Osteocyte (in vitro differentiated cells): Measurements from ENCODE around the gene ADAMTS3. TPM values are rescaled to one million over a fixed set of nuclear protein-coding genes. Genes with fewer than 3 reads are reported as not detected.

Experiments used
- DNase-seq: peaks from one replicate; pipeline ENCODE4 v3.0.0; 2021; ENCODE audit warnings: mixed read lengths; ENCODE audit not compliant: unreplicated experiment; ENCODE audit errors: extremely low spot score
- H3K27ac Mint-ChIP-seq: one replicate; pipeline ENCODE4 v1.8.0; 2021; ENCODE audit warnings: mild to moderate bottlenecking, mixed read lengths; ENCODE audit not compliant: unreplicated experiment
- H3K27me3 Mint-ChIP-seq: one replicate; pipeline ENCODE4 v1.8.0; 2021; ENCODE audit warnings: mixed read lengths; ENCODE audit not compliant: unreplicated experiment
- H3K36me3 Mint-ChIP-seq: one replicate; pipeline ENCODE4 v1.8.0; 2021; ENCODE audit warnings: mixed read lengths; ENCODE audit not compliant: unreplicated experiment
- H3K4me1 Mint-ChIP-seq: one replicate; pipeline ENCODE4 v1.8.0; 2021; ENCODE audit warnings: mixed read lengths; ENCODE audit not compliant: unreplicated experiment
- H3K4me3 Mint-ChIP-seq: one replicate; pipeline ENCODE4 v1.8.0; 2021; ENCODE audit warnings: mild to moderate bottlenecking, moderate library complexity, mixed read lengths; ENCODE audit not compliant: unreplicated experiment
- H3K9me3 Mint-ChIP-seq: one replicate; pipeline ENCODE4 v1.8.0; 2021; ENCODE audit warnings: mixed read lengths; ENCODE audit not compliant: unreplicated experiment
- CTCF ChIP-seq: fragments of 200-600 bp; sonication (generic); IDR thresholded peaks from 2 replicates; pipeline ENCODE4 v1.5.0; 2021; ENCODE audit warnings: antibody characterized with exemption, mild to moderate bottlenecking, moderate library complexity
- total RNA-seq: library from RNA; stranded (reverse); gene quantifications from 2 replicates; pipeline ENCODE4 v1.2.1, GENCODE V29; 2021

The ADAMTS3 gene
- total RNA-seq, 1 donor from 2014 or later, result 1.4 TPM

- Mint-ChIP-seq H3K36me3 (no peaks in the 10 kb centered on the region), H3K27me3 (no peaks in the 10 kb centered on the region), H3K4me3 (no peak overlapping the region), H3K9me3 (no peaks in the 10 kb centered on the region), H3K4me1 (peaks cover 45% of the 10 kb centered on the region), H3K27ac (peak overlapping the region; percentile 82)
- no peak for TF ChIP-seq CTCF
- DNase-seq, result no peak
Observed at GRCh38 chr4:72311291-72311690, 257.7 kb downstream of the ADAMTS3 start.

DNA sequence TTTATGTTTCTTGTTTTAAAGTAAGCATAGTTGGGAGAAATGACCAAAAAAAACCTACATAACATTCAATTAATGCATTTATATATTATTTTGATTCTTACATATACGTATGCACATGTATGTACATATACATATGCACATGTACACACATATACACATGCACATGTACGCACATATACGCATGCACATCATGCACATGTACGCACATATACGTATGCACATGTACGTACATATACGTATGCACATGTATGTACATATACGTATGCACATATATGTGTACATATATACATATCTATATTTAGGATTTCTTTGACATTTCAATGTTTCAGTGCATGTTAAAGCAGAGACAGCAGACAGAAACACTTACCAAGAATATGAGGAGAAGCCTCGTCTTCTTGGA lies 263.4 kb downstream of the ADAMTS3 start:
- H3K4me3 Mint-ChIP-seq, result no peak overlapping the region
- H3K36me3 Mint-ChIP-seq, result no peaks in the 10 kb centered on the region
- H3K4me1 Mint-ChIP-seq, result no peaks in the 10 kb centered on the region
- DNase-seq, result no peak
- H3K9me3 Mint-ChIP-seq, result no peaks in the 10 kb centered on the region
- TF ChIP-seq CTCF, result no peak
- H3K27me3 Mint-ChIP-seq, result no peaks in the 10 kb centered on the region
- H3K27ac Mint-ChIP-seq, result no peak overlapping the region

- no peak for DNase-seq
- Mint-ChIP-seq H3K27me3 (no peaks in the 10 kb centered on the region), H3K4me1 (no peaks in the 10 kb centered on the region), H3K27ac (no peak overlapping the region), H3K36me3 (no peaks in the 10 kb centered on the region), H3K9me3 (no peaks in the 10 kb centered on the region), H3K4me3 (no peak overlapping the region)
- no peak for TF ChIP-seq CTCF
Observed at GRCh38 chr4:72305080-72305479, 263.9 kb downstream of the ADAMTS3 start.

DNA sequence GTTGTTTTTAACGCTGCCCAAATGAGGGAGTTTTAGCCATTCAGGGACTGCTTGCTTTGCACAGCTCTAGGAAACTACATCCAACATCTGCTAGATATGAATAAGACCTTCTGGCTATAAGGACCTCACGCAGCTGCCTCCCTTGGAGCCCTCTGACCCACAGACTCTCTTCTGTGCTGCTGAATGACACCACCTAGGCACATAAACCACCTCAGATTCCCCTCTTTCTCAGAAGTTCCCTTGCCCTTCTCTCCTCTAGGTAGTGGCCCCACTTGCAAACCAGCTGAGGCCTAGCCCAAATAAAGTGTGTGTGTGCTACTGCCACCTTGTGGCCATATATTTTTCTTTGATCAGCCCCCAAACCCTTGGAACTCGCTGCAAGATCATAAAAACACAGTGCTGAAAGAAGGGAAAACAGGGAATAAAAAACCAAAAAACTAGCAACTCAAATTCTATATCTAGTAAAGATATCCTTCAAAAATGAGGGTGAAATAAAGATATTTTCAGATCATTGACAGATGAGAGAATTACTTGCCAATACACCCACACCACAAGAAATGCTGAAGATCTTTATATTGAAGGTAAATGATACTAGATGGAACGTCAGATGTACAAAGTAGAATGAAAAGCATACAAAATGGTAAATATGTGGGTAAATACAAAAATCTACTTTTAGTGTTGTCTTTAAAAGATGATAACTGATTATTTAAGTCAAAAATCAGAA lies 265.9 kb downstream of the ADAMTS3 start:
- H3K4me1 Mint-ChIP-seq, result peaks cover 2% of the 10 kb centered on the region

DNA sequence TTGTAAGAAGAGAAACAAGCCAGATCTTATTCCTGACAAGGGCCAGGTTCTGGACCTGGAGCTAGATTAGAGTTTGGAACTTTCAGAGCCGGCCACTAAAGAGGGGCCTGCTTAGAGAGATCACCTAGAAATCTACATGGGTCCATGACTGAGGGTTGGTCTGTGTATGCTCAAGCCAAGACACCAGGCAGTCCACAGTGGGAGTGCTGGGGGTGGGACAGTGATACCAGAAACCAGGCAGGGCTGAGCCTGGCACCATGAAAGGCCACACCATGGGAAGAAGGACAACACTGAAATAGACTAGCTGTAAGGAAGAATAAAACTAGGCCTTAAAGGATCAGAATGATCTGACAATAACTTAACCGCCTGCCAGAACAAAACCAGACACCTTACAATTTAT lies 267.3 kb downstream of the ADAMTS3 start:
- DNase-seq, result no peak
- no peaks in the 10 kb centered on the region for H3K27me3 Mint-ChIP-seq
- H3K4me1 Mint-ChIP-seq, result peaks cover 2% of the 10 kb centered on the region
- no peak overlapping the region for H3K27ac Mint-ChIP-seq
- no peaks in the 10 kb centered on the region for H3K36me3 Mint-ChIP-seq
- no peak overlapping the region for H3K4me3 Mint-ChIP-seq
- H3K9me3 Mint-ChIP-seq, result no peaks in the 10 kb centered on the region
- no peak for TF ChIP-seq CTCF

More for the DNA sequence above, 265.9 kb downstream of the ADAMTS3 start:
- TF ChIP-seq CTCF, result peak; percentile 70
- H3K9me3 Mint-ChIP-seq, result no peaks in the 10 kb centered on the region
- DNase-seq, result no peak
- H3K4me3 Mint-ChIP-seq, result no peak overlapping the region
- no peak overlapping the region for H3K27ac Mint-ChIP-seq
- no peaks in the 10 kb centered on the region for H3K36me3 Mint-ChIP-seq
- no peaks in the 10 kb centered on the region for H3K27me3 Mint-ChIP-seq
